ENCODE measurements around the gene RNF149.
"Not testable (repeated sequence)": the region's sequence is repeated elsewhere in the genome, so short reads cannot be mapped to it uniquely, and the experiment has no call there.

RNF149 gene

DNA sequence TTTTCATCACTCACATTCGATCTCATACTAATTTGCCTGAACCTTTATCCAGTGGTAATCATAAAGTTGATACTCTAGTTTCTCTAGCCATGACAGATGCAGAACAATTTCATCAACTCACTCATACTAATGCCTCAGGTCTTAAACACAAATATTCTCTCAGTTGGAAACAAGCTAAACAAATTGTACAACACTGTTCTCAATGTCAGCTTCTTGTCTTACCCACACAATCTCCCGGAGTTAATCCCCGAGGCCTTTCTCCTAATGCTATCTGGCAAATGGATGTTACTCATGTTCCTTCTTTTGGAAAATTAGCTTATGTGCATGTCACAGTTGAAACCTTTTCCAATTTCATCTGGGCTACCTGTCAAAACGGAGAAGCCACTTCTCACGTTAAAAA is 67.3 kb downstream of the RNF149 start:
- DNase-seq (ENCODE audit: low read depth, low spot score) = no peak
- in situ Hi-C loops (cut with HindIII; ENCODE audit: low sequenced_read_pairs) = no loop called here
- TF ChIP-seq, protein P1, sequence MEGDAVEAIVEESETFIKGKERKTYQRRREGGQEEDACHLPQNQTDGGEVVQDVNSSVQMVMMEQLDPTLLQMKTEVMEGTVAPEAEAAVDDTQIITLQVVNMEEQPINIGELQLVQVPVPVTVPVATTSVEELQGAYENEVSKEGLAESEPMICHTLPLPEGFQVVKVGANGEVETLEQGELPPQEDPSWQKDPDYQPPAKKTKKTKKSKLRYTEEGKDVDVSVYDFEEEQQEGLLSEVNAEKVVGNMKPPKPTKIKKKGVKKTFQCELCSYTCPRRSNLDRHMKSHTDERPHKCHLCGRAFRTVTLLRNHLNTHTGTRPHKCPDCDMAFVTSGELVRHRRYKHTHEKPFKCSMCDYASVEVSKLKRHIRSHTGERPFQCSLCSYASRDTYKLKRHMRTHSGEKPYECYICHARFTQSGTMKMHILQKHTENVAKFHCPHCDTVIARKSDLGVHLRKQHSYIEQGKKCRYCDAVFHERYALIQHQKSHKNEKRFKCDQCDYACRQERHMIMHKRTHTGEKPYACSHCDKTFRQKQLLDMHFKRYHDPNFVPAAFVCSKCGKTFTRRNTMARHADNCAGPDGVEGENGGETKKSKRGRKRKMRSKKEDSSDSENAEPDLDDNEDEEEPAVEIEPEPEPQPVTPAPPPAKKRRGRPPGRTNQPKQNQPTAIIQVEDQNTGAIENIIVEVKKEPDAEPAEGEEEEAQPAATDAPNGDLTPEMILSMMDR (IDR thresholded peaks at IDR 0.05; ENCODE audit: low read depth, low read length) = no peak
- H3K4me3 ChIP-seq (ENCODE audit: low read depth, low read length) = no peak overlapping the region

DNA sequence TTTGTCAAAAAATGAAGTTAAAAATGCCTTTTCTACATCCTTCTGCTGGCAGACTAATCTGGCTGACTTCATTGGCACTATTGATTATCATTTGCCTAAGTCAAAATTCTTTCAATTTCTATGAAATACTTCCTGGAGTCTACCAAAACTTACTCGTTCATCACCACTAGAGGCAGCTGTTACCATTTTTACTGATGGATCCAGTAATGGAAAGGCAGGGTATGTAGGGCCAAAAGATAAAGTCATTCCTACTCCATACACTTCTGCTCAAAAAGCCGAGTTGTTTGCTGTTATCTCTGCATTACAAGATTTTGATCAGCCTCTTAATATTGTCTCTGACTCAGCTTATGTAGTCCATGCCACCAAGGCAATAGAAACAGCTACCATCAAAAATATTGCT is 67.8 kb downstream of the RNF149 start:
- H3K4me3 ChIP-seq (ENCODE audit: low read depth, low read length); DNase-seq (ENCODE audit: low read depth, low spot score); in situ Hi-C loops (cut with HindIII; ENCODE audit: low sequenced_read_pairs): not testable (repeated sequence)
- TF ChIP-seq, protein P1 (IDR thresholded peaks at IDR 0.05; ENCODE audit: low read depth, low read length) = peak; percentile 59

DNA sequence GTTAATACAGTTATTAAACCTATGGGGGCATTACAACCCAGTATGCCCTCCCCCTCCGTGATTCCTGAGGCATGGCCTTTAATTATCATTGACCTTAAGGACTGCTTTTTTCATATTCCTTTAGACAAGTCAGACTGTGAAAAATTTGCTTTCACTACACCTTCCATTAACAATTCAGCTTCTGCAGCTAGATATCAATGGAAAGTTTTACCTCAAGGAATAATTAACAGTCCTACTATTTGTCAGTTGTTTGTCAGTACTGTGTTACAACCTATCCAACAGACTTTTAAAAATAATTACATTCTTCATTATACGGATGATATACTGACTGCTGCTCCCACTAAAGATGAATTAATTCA is 68.8 kb downstream of the RNF149 start:
- DNase-seq (ENCODE audit: low read depth, low spot score); in situ Hi-C loops (cut with HindIII; ENCODE audit: low sequenced_read_pairs); H3K4me3 ChIP-seq (ENCODE audit: low read depth, low read length): not testable (repeated sequence)

DNA sequence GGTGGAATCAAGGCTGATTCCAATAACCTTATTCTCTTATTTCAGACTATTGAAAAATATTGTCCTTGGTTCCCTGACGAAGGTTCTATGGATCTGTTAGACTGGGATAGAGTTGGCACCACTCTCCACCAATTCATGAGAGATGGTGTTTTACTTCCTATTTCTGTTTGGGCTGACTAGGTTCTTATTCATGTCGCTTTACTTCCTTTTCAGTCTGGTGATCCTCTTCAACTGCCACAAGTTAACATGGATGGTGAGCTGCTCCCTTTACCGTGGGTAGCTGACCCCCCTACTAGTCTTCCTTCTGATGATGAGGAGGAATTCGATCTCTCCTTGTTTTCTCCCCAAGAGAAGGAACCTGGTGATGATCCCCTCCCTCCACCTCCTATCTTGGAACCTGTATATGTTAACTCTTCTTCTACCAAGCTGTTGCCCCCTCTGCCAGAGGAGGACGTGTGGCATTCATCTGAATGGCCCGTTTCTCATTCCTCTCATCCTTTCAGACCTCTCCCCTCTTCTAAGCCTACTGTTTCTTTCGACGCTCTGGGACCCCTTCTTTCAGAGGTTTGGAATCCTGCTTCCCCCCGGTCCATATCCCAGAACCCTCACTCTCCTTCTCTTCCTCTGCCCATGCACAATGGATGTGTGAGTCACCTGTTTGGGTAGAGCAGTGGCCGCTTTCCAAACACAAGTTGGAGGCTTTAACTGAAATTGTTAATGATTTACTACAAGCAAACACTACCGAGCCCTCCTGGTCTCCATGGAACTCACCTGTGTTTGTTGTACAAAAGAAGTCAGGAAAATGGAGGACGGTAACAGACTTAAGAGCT is 69.4 kb downstream of the RNF149 start:
- TF ChIP-seq, protein P1 (IDR thresholded peaks at IDR 0.05; ENCODE audit: low read depth, low read length) = no peak
- in situ Hi-C loops (cut with HindIII; ENCODE audit: low sequenced_read_pairs) = no loop called here
- no peak overlapping the region for H3K4me3 ChIP-seq (ENCODE audit: low read depth, low read length)
- DNase-seq (ENCODE audit: low read depth, low spot score) = no peak

DNA sequence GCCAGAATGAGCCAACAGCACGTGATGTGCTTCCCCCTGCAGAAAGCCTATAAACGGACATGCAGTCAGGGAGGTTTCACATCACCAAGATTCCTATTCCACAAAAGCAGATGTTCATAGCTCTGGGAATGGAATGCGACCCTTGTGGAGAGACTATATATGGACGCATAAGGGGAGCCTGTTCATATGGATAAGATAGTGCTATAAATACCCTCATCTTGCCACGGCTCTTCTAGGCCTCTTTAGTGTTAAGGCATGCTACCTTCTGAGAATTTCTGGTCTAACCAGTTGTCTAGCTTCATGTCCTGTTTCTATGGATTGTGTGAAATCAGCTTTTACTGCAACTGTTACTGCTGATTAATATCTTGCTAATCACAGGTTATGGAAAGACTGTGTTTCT is 70.6 kb downstream of the RNF149 start:
- DNase-seq (ENCODE audit: low read depth, low spot score); H3K4me3 ChIP-seq (ENCODE audit: low read depth, low read length); in situ Hi-C loops (cut with HindIII; ENCODE audit: low sequenced_read_pairs): not testable (repeated sequence)

DNA sequence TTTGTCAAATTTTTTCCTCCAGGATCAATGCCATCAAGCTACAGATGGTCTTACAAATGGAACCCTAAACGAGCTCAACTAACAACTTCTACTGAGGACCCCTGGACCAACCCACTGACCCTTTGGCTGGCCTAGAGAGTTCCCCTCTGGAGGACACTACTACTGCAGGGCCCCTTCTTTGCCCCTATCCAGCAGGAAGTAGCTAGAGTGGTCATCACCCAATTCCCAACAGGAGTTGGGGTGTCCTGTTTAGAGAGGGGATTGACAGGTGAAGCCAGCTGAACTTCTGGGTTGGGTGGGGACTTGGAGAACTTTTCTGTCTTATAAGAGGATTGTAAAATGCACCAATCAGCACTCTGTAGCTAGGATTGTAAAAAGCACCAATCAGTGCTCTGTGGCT is 72.5 kb downstream of the RNF149 start:
- DNase-seq (ENCODE audit: low read depth, low spot score); in situ Hi-C loops (cut with HindIII; ENCODE audit: low sequenced_read_pairs); H3K4me3 ChIP-seq (ENCODE audit: low read depth, low read length): not testable (repeated sequence)

DNA sequence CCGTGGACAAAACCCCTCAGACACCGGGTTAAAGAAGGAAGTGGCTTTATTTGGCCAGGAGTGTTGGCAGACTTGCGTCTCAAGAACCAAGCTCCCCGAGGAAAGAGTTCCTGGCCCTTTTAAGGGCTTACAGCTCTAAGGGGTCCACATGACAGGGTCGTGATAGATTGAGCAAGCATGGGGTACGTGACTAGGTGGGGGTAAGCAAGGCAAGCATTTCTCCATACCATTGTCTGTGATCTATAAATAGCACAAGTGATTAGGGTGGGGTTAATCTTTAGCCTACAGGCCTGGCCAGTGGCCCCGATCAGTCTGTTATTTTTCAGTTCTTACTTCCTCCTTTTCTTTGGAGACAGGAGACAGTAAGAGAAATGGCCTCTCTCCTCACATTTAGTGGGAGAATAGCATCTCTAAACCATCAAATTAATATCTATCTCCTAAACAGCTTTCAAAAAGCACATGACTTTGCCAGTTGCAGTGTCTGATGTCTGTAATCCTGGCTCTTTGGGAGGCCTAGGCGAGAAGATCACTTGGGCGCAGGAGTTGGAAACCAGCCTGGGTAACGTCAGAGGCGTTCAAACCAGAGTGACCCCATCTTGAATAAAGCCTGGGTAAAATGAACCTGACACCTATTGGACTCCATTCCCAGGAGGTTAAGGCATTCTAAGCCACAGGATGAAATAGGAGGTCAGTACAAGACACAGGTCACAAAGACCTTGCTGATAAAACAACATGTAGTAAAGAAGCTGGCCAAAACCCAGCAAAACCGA is 74.1 kb downstream of the RNF149 start:
- in situ Hi-C loops (cut with HindIII; ENCODE audit: low sequenced_read_pairs) = no loop called here
- TF ChIP-seq, protein P1 (IDR thresholded peaks at IDR 0.05; ENCODE audit: low read depth, low read length) = no peak
- H3K4me3 ChIP-seq (ENCODE audit: low read depth, low read length) = no peak overlapping the region
- no peak for DNase-seq (ENCODE audit: low read depth, low spot score)

DNA sequence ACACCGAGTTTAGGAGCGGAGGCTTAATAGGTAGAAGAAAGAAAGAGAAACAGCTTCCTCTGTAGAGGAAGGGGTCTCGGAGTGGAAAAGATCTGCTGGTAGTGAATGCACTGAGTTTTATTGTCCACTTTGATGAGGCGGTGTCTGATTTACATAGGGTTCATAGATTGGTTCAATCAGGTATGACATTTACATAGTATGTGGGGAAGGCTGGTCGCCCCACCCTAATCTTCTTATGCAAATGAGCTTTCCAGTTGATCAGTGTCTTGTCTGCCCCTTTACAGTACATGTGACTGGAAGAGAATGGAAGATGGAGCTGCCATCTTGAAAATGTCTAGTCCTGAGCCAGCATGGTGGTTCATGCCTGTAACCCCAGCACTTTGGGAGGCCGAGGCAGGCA is 75.7 kb downstream of the RNF149 start:
- TF ChIP-seq, protein P1 (IDR thresholded peaks at IDR 0.05; ENCODE audit: low read depth, low read length) = no peak
- no peak for DNase-seq (ENCODE audit: low read depth, low spot score)
- in situ Hi-C loops (cut with HindIII; ENCODE audit: low sequenced_read_pairs) = no loop called here
- no peak overlapping the region for H3K4me3 ChIP-seq (ENCODE audit: low read depth, low read length)

All from astrocyte of the spinal cord (primary cell).